ENCODE measurements around the gene CXXC1.
"Not testable (repeated sequence)": the region's sequence is repeated elsewhere in the genome, so short reads cannot be mapped to it uniquely, and the experiment has no call there.

CXXC1 gene

GRCh38 chr18:50287441-50288347, at the start of gene CXXC1:
CXXC1 (minus strand) TSS chr18:50287692; CDS start chr18:50287589, 103 bp downstream.
- peak; percentile 95 for DNase-seq

- no peak for DNase-seq
These were observed 47.2 kb upstream of the CXXC1 start for GRCh38 chr18:50334546-50335152.

- DNase-seq = no peak
These were observed 44.2 kb upstream of the CXXC1 start for GRCh38 chr18:50331691-50332090.

GRCh38 chr18:50330176-50330575, 42.7 kb upstream of the CXXC1 start:
- DNase-seq = no peak

GRCh38 chr18:50327983-50328382, 40.5 kb upstream of the CXXC1 start:
- no peak for DNase-seq

- DNase-seq = no peak
These were observed 33.2 kb upstream of the CXXC1 start for GRCh38 chr18:50320719-50321118.

GRCh38 chr18:50315100-50315871, 27.8 kb upstream of the CXXC1 start:
- DNase-seq = no peak

GRCh38 chr18:50313873-50314460, 26.5 kb upstream of the CXXC1 start:
- no peak for DNase-seq

- no peak for DNase-seq
These were observed 25.6 kb upstream of the CXXC1 start for GRCh38 chr18:50313031-50313607.

- no peak for DNase-seq
These were observed 25.0 kb upstream of the CXXC1 start for GRCh38 chr18:50312296-50313030.

- no peak for DNase-seq
These were observed 24.2 kb upstream of the CXXC1 start for GRCh38 chr18:50311650-50312049.

- DNase-seq = no peak
These were observed 22.6 kb upstream of the CXXC1 start for GRCh38 chr18:50310080-50310479.

GRCh38 chr18:50308851-50309250, 21.4 kb upstream of the CXXC1 start:
- DNase-seq = not testable (repeated sequence)

GRCh38 chr18:50307738-50308470, 20.4 kb upstream of the CXXC1 start:
- DNase-seq = peak; percentile 71

GRCh38 chr18:50307400-50307737, 19.9 kb upstream of the CXXC1 start:
- DNase-seq = no peak

GRCh38 chr18:50306944-50307343, 19.5 kb upstream of the CXXC1 start:
- peak; percentile 92 for DNase-seq

GRCh38 chr18:50301074-50301473, 13.6 kb upstream of the CXXC1 start:
- no peak for DNase-seq

GRCh38 chr18:50299626-50300388, 12.3 kb upstream of the CXXC1 start:
- DNase-seq = no peak

GRCh38 chr18:50298443-50299284, 11.2 kb upstream of the CXXC1 start:
- no peak for DNase-seq
